A549 (cell line): Measurements from ENCODE around the gene FLACC1. TPM values are rescaled to one million over a fixed set of nuclear protein-coding genes. Genes with fewer than 3 reads are reported as not detected.

ENCODE experiments used
- ATOH8 ChIP-seq: fragments of 250-450 bp; sonication (Bioruptor Pico); IDR thresholded peaks from 2 replicates; pipeline ENCODE4 v1.5.0; 2020; ENCODE audit warnings: low read depth, mild to moderate bottlenecking, moderate library complexity
- BCL3 ChIP-seq: fragments of >200 bp; sonication (Bioruptor Twin); formaldehyde crosslinking; IDR thresholded peaks from 3 replicates; pipeline ENCODE4 v1.6.1; 2016
- CBX2 ChIP-seq: fragments of 200-600 bp; sonication (generic); IDR thresholded peaks from 2 replicates; pipeline ENCODE4 v1.6.1; 2016; ENCODE audit warnings: low read depth, mild to moderate bottlenecking, borderline replicate concordance
- CHD4 ChIP-seq: fragments of 200-600 bp; sonication (generic); IDR thresholded peaks from 2 replicates; pipeline ENCODE4 v1.6.1; 2016; ENCODE audit warnings: antibody characterized with exemption, mild to moderate bottlenecking, borderline replicate concordance
- CTCF ChIP-seq: fragments of >200 bp; sonication (Bioruptor Twin); formaldehyde crosslinking; IDR thresholded peaks from 3 replicates; pipeline ENCODE4 v1.5.1; 2016
- EHF ChIP-seq: fragments of 250-450 bp; sonication (Bioruptor Pico); IDR thresholded peaks from 2 replicates; pipeline ENCODE4 v1.5.0; 2020; ENCODE audit warnings: mild to moderate bottlenecking
- EHMT2 ChIP-seq: fragments of 200-600 bp; sonication (generic); IDR thresholded peaks from 2 replicates; pipeline ENCODE4 v1.6.1; 2016; ENCODE audit warnings: antibody characterized with exemption, low read depth, mild to moderate bottlenecking, moderate library complexity
- ESRRA ChIP-seq: fragments of 150-350 bp; IDR thresholded peaks from 2 replicates; pipeline ENCODE4 v1.6.1; 2014; ENCODE audit warnings: mild to moderate bottlenecking, low read length, borderline replicate concordance
- FOSB ChIP-seq: fragments of 250-450 bp; sonication (Bioruptor Pico); IDR thresholded peaks from 2 replicates; pipeline ENCODE4 v1.5.0; 2020; ENCODE audit warnings: mild to moderate bottlenecking, moderate library complexity
- FOXS1 ChIP-seq: fragments of 250-450 bp; sonication (Bioruptor Pico); IDR thresholded peaks from 2 replicates; pipeline ENCODE4 v1.5.0; 2020; ENCODE audit warnings: mild to moderate bottlenecking, moderate library complexity
- GATA3 ChIP-seq: IDR thresholded peaks from 2 replicates; pipeline ENCODE4 v1.6.1; 2012; ENCODE audit warnings: borderline replicate concordance
- HDAC2 ChIP-seq: fragments of 200-600 bp; sonication (generic); IDR thresholded peaks from 2 replicates; pipeline ENCODE4 v1.6.1; 2016
- HEYL ChIP-seq: fragments of 250-450 bp; sonication (Bioruptor Pico); IDR thresholded peaks from 2 replicates; pipeline ENCODE4 v1.8.0; 2021; ENCODE audit warnings: mild to moderate bottlenecking, moderate library complexity
- HOXB5 ChIP-seq: fragments of 250-450 bp; sonication (Bioruptor Pico); IDR thresholded peaks from 2 replicates; pipeline ENCODE4 v1.5.0; 2020; ENCODE audit warnings: mild to moderate bottlenecking, moderate library complexity
- JUN ChIP-seq, 2 experiments: fragments of >200 bp; sonication (Bioruptor Twin); formaldehyde crosslinking; IDR thresholded peaks; 2 replicates in 1 of 2; 3 replicates in 1 of 2; pipeline ENCODE4 v1.6.1; 2016 to 2017
- KDM1A ChIP-seq: fragments of 200-600 bp; sonication (generic); IDR thresholded peaks from 2 replicates; pipeline ENCODE4 v1.6.1; 2016; ENCODE audit warnings: low read depth, mild to moderate bottlenecking
- KDM5A ChIP-seq: fragments of 200-600 bp; sonication (generic); IDR thresholded peaks from 2 replicates; pipeline ENCODE4 v1.6.1; 2016; ENCODE audit warnings: antibody characterized with exemption, mild to moderate bottlenecking
- MAZ ChIP-seq: fragments of 150-350 bp; IDR thresholded peaks from 2 replicates; pipeline ENCODE4 v1.6.1; 2014; ENCODE audit warnings: antibody characterized with exemption, low read depth, low read length, borderline replicate concordance
- NFE2L2 ChIP-seq: fragments of 150-350 bp; conservative IDR thresholded peaks from 2 replicates; pipeline ENCODE4 v1.6.1; 2014; ENCODE audit warnings: low read length
- NPAS2 ChIP-seq: fragments of 250-450 bp; sonication (Bioruptor Pico); IDR thresholded peaks from 2 replicates; pipeline ENCODE4 v1.8.0; 2022; ENCODE audit warnings: mild to moderate bottlenecking, moderate library complexity, borderline replicate concordance
- NR3C1 ChIP-seq: fragments of >200 bp; sonication (Bioruptor Twin); formaldehyde crosslinking; IDR thresholded peaks from 3 replicates; pipeline ENCODE4 v1.6.1; 2017
- PBX3 ChIP-seq: IDR thresholded peaks from 2 replicates; pipeline ENCODE4 v1.6.1; 2012
- PHF8 ChIP-seq: fragments of 200-600 bp; sonication (generic); IDR thresholded peaks from 2 replicates; pipeline ENCODE4 v1.6.1; 2016; ENCODE audit warnings: low read depth, mild to moderate bottlenecking, antibody characterized with exemption, moderate library complexity, borderline replicate concordance
- POLR2AphosphoS2 ChIP-seq: conservative IDR thresholded peaks from 2 replicates; pipeline ENCODE4 v1.6.1; 2012; ENCODE audit warnings: low read length, improper control_type of control experiment, inconsistent platforms
- RAD21 ChIP-seq, 2 experiments: fragments of >200 bp in 1 of 2; sonication (Bioruptor Twin) in 1 of 2; formaldehyde crosslinking in 1 of 2; IDR thresholded peaks in 1 of 2; conservative IDR thresholded peaks in 1 of 2; 2 replicates in 1 of 2; 3 replicates in 1 of 2; pipeline ENCODE4 v1.6.1; 2012 to 2018; ENCODE audit warnings: inconsistent platforms in 1 of 2
- RARB ChIP-seq: fragments of 250-450 bp; sonication (Bioruptor Pico); IDR thresholded peaks from 2 replicates; pipeline ENCODE4 v1.8.0; 2021; ENCODE audit warnings: mild to moderate bottlenecking, moderate library complexity
- RCOR1 ChIP-seq: fragments of 150-350 bp; IDR thresholded peaks from 2 replicates; pipeline ENCODE4 v1.6.1; 2014; ENCODE audit warnings: antibody characterized with exemption, low read length, low read depth
- REST ChIP-seq: fragments of 200-600 bp; sonication (generic); IDR thresholded peaks from 2 replicates; pipeline ENCODE4 v1.6.1; 2016; ENCODE audit warnings: antibody characterized with exemption, mild to moderate bottlenecking, moderate library complexity
- SMC3 ChIP-seq: fragments of >200 bp; sonication (Bioruptor Twin); formaldehyde crosslinking; IDR thresholded peaks from 3 replicates; pipeline ENCODE4 v1.6.1; 2018; ENCODE audit warnings: inconsistent platforms
- TFCP2L1 ChIP-seq: fragments of 250-450 bp; sonication (Bioruptor Pico); IDR thresholded peaks from 2 replicates; pipeline ENCODE4 v1.5.0; 2021; ENCODE audit warnings: mild to moderate bottlenecking
- TP53 ChIP-seq: fragments of 250-450 bp; sonication (Bioruptor Pico); IDR thresholded peaks from 2 replicates; pipeline ENCODE4 v1.5.0; 2021; ENCODE audit warnings: mild to moderate bottlenecking, moderate library complexity
- ZC3H11A ChIP-seq: fragments of 450-650 bp; IDR thresholded peaks from 2 replicates; pipeline ENCODE4 v1.6.1; 2014; ENCODE audit warnings: antibody characterized with exemption, mild to moderate bottlenecking
- polyA plus RNA-seq, 4 experiments: library from polyadenylated mRNA; depleted of rRNA in 3 of 4; stranded (reverse); fragments of >200 nt; fragmentation: RNase III in 1 of 4; extraction: RNeasy Plus Mini Kit Qiagen cat#74134 plus additional on column Dnase treatment in 1 of 4; gene quantifications; 2 replicates in 3 of 4; 3 replicates in 1 of 4; pipeline ENCODE4 v1.2.3, GENCODE V29; 2011 to 2017

Gene FLACC1
- polyA plus RNA-seq, 2 of the 4 experiments (the other 2 are of a cell fraction), result 0.26 to 0.36 TPM

- no peak for TF ChIP-seq REST
- no peak for TF ChIP-seq MAZ
- no peak for TF ChIP-seq CHD4
- no peak for TF ChIP-seq HDAC2
- no peak for TF ChIP-seq FOXS1 (CRISPR knock-in tag)
- TF ChIP-seq RARB (CRISPR knock-in tag), result no peak
- TF ChIP-seq PBX3, result no peak
- TF ChIP-seq CTCF, result no peak
- TF ChIP-seq GATA3, result no peak
- 0 out of 2 replicates have a peak, but pooled peaks have one; percentile 19 for TF ChIP-seq EHF (CRISPR knock-in tag)
- no peak for TF ChIP-seq KDM5A
- no peak for TF ChIP-seq ESRRA
- TF ChIP-seq ZC3H11A, result no peak
- no peak; the same call in 1 of the 2 replicates for TF ChIP-seq PHF8
- no peak for TF ChIP-seq FOSB (CRISPR knock-in tag)
- TF ChIP-seq EHMT2, result no peak
- TF ChIP-seq TP53 (CRISPR knock-in tag), result no peak
- TF ChIP-seq POLR2AphosphoS2, result no peak
- TF ChIP-seq NFE2L2, result no peak
- no peak; a peak in 3 of 5 replicates for TF ChIP-seq RAD21 (conservative IDR thresholded peaks at IDR 0.05 in 1 of 2, IDR thresholded peaks at IDR 0.05 in 1 of 2)
- TF ChIP-seq KDM1A, result no peak
- no peak for TF ChIP-seq HEYL (CRISPR knock-in tag)
- TF ChIP-seq TFCP2L1 (CRISPR knock-in tag), result no peak
- no peak for TF ChIP-seq HOXB5 (CRISPR knock-in tag)
- no peak for TF ChIP-seq ATOH8 (CRISPR knock-in tag)
- TF ChIP-seq CBX2, result no peak
- TF ChIP-seq SMC3, result no peak
- TF ChIP-seq NPAS2, result no peak
- TF ChIP-seq JUN (IDR thresholded peaks at IDR 0.05), result peak in 1 of 2 experiments; percentile 61; a peak in 2 of 5 replicates
- no peak; the same call in 2 of the 3 replicates for TF ChIP-seq BCL3
- TF ChIP-seq RCOR1, result no peak
- no peak for TF ChIP-seq NR3C1
Observed at GRCh38 chr2:201257956-201258665, 99.0 kb downstream of the FLACC1 start (continued).
